Activated CD4-positive, alpha-beta T cell treated with anti-CD3 and anti-CD28 coated beads, Interleukin-2, amount 10 ng/mL, durations not matched to agents 7 days and 5 days (primary cell): ENCODE measurements around the gene SAP30L. TPM values are rescaled to one million over a fixed set of nuclear protein-coding genes. Genes with fewer than 3 reads are reported as not detected.

Source experiments
- CTCF ChIA-PET: fragments of 350-600 bp; sonication (Branson Sonifier 250); formaldehyde crosslinking; loops from one replicate; lab custom pipeline; 2021; ENCODE audit warnings: antibody characterized with exemption; lab: Charles Lee
- POLR2A ChIA-PET: fragments of 350-600 bp; sonication (Branson Sonifier 250); formaldehyde crosslinking; loops from one replicate; lab custom pipeline; 2021; ENCODE audit warnings: antibody characterized with exemption; lab: Charles Lee
- DNase-seq: peaks from one replicate; pipeline ENCODE4 v3.0.0-alpha.2; 2020
- H3K27ac Mint-ChIP-seq: one replicate; pipeline ENCODE4 v1.8.0; 2021; ENCODE audit warnings: mild to moderate bottlenecking, moderate library complexity, mixed read lengths
- H3K27me3 Mint-ChIP-seq: one replicate; pipeline ENCODE4 v1.8.0; 2021; ENCODE audit warnings: mixed read lengths
- H3K36me3 Mint-ChIP-seq: one replicate; pipeline ENCODE4 v1.8.0; 2021; ENCODE audit warnings: low read depth, mixed read lengths
- H3K4me1 Mint-ChIP-seq: one replicate; pipeline ENCODE4 v1.8.0; 2021; ENCODE audit warnings: mixed read lengths
- H3K4me3 Mint-ChIP-seq: one replicate; pipeline ENCODE4 v1.8.0; 2021; ENCODE audit warnings: mild to moderate bottlenecking, moderate library complexity, mixed read lengths
- H3K9me3 Mint-ChIP-seq: one replicate; pipeline ENCODE4 v1.8.0; 2021; ENCODE audit warnings: mixed read lengths
- total RNA-seq, 2 experiments: library from RNA; stranded (reverse); gene quantifications; one replicate each; pipeline ENCODE4 v1.2.3, GENCODE V29; 2021

The SAP30L gene
- total RNA-seq, 2 experiments from 2014 or later, result 46.8 to 47.4 TPM

DNA sequence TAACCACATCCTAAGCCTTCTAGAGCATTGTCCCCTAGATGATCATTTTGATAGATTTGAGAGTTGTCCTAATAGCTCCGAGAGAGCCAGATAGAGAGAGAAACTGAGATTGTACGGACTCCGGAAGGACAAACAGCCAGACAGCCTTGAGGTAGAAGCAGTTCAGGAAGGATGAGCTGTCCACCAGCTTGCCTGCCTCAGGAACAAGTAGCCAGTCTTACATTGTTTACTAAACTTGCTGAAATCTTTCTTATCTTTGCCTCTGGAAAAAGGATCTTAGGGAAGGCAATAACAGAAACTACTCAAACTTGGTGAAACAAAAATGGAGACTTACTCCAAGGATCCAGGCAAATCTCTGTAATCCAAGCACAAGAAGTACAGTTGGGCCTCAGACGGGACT is 39.0 kb upstream of the SAP30L start:
- H3K36me3 Mint-ChIP-seq, result peaks cover 6% of the 10 kb centered on the region
- peaks cover 6% of the 10 kb centered on the region for H3K4me1 Mint-ChIP-seq
- CTCF ChIA-PET, result interaction anchor here (2.6 kb wide), 1 partner anchor 9 kb away, joined by 9 read pairs; no protein-coding TSS in a partner anchor
- H3K27ac Mint-ChIP-seq, result no peak overlapping the region
- DNase-seq, result no peak
- POLR2A ChIA-PET, result no interaction called here
- H3K27me3 Mint-ChIP-seq, result no peaks in the 10 kb centered on the region
- H3K9me3 Mint-ChIP-seq, result no peaks in the 10 kb centered on the region
- H3K4me3 Mint-ChIP-seq, result no peak overlapping the region

DNA sequence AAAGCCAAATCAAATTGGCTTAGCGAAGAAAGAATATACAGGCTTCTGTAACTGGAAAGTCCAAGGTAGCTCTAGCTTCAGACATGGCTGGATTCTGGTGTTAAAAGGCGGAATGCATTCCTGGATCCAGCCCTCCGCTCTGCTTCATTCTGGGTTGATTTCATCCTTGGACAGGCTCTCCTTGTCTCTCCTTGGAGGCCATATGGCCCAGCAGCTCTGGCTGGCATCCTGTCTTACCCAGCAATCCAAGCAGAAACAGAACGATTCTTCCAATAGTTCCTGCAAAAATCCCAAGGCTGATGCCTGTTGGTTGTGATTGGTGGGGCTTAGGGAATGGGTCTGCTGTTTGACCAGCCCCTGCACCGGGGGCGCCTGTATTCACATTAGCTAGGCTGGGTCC is 37.0 kb upstream of the SAP30L start:
- CTCF ChIA-PET, result interaction anchor here (0.6 to 2.6 kb wide), 3 partner anchors 11 to 336 kb away, joined by 3 to 9 read pairs (median 3); no protein-coding TSS in a partner anchor
- H3K36me3 Mint-ChIP-seq, result peaks cover 18% of the 10 kb centered on the region
- POLR2A ChIA-PET, result no interaction called here
- peaks cover 6% of the 10 kb centered on the region for H3K4me1 Mint-ChIP-seq
- no peaks in the 10 kb centered on the region for H3K9me3 Mint-ChIP-seq
- H3K27ac Mint-ChIP-seq, result no peak overlapping the region
- no peaks in the 10 kb centered on the region for H3K27me3 Mint-ChIP-seq
- H3K4me3 Mint-ChIP-seq, result no peak overlapping the region
- no peak for DNase-seq

DNA sequence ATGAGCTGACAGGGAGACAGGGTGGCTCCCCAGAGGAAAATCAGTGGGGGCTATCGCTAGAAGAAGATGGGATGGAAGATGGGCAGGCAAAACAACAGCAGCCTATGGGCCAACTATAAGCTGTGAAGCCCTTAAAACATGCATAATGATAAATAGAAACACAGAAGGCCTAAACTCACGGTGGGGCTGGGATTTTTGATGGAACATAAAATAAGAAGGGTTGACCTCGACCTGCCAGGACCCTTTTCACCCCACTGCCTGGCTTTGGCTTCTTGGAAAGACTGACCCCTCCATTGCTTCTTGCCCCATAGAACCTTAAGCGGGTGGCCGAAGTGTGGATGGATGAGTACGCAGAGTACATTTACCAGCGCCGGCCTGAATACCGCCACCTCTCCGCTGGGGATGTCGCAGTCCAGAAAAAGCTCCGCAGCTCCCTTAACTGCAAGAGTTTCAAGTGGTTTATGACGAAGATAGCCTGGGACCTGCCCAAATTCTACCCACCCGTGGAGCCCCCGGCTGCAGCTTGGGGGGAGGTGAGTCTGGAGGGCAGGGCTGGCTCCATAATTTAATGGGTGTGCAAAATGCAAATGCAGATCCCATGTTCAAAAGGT is 36.5 kb upstream of the SAP30L start:
- H3K36me3 Mint-ChIP-seq, result peaks cover 18% of the 10 kb centered on the region
- no peak overlapping the region for H3K4me3 Mint-ChIP-seq
- no peaks in the 10 kb centered on the region for H3K27me3 Mint-ChIP-seq
- no peak for DNase-seq
- POLR2A ChIA-PET, result no interaction called here
- CTCF ChIA-PET, result no interaction called here
- H3K9me3 Mint-ChIP-seq, result no peaks in the 10 kb centered on the region
- peak overlapping the region; percentile 41 for H3K27ac Mint-ChIP-seq
- H3K4me1 Mint-ChIP-seq, result peaks cover 6% of the 10 kb centered on the region

DNA sequence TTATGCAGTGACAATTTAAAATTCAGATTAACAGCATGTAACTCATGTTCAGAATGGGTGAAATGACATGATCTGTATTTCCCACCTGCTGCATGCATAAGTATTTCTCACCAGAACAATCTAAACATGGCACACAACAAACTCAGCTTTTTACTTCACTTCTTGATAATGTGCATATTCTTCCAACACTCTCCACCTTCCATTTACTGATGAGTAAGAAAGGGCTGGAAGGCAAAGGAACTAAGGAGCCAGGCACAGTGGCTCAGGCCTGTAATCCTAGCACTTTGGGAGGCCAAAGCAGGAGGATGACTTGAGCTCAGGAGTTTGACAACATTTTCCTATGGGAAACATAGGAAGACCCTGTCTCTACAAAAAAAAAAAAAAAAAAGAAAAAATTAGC is 35.8 kb upstream of the SAP30L start:
- CTCF ChIA-PET, result no interaction called here

DNA sequence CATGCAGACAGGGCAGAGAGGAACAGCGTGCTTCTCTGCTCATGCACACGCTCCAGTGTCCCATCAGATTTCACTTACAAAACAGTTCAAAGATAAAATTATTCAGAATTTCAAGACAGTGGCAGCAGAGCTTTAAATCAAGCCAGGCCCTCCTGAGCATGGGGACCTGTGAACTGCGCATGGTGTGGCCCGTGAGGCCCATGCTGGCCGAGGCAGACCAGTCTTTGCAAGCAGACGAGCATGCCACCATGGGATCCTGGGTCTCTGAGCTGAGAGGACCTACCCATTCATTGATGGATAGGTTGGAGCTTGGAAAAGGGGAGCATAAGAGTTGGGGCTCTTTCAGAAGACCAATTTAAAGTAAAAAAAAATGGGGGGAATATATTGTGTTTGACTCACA is 35.0 kb upstream of the SAP30L start:
- H3K27me3 Mint-ChIP-seq, result no peaks in the 10 kb centered on the region
- ChIA-PET CTCF (no interaction called here), POLR2A (no interaction called here)
- peaks cover 22% of the 10 kb centered on the region for H3K36me3 Mint-ChIP-seq
- H3K9me3 Mint-ChIP-seq, result no peaks in the 10 kb centered on the region
- H3K27ac Mint-ChIP-seq, result no peak overlapping the region
- DNase-seq, result no peak
- no peak overlapping the region for H3K4me3 Mint-ChIP-seq
- no peaks in the 10 kb centered on the region for H3K4me1 Mint-ChIP-seq

More for the DNA sequence above, 35.8 kb upstream of the SAP30L start:
- Mint-ChIP-seq H3K27me3 (no peaks in the 10 kb centered on the region), H3K4me1 (peaks cover 6% of the 10 kb centered on the region), H3K9me3 (no peaks in the 10 kb centered on the region), H3K4me3 (no peak overlapping the region), H3K36me3 (peaks cover 19% of the 10 kb centered on the region), H3K27ac (no peak overlapping the region)
- POLR2A ChIA-PET, result no interaction called here
- no peak for DNase-seq

DNA sequence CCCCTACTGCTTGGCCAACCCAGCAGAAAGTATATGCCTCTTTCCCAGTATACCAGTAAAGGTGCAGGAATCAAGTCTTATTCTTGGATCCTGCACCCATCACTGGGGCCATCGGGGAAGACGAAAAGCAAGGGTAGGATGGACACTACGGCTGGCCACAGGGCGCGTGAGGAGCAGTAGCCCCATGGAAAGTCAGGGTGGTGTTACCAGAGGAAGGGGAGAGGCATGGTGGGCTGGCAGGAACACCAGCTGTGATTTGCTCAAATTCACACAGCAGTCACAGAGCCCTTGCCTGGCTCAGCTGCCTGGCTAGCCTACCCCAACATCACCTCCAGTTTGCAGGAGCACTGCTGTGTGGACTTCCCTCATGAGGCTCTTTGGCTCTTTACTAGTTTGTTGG is 34.5 kb upstream of the SAP30L start:
- Mint-ChIP-seq H3K27me3 (no peaks in the 10 kb centered on the region), H3K9me3 (no peaks in the 10 kb centered on the region), H3K4me3 (no peak overlapping the region), H3K36me3 (peaks cover 24% of the 10 kb centered on the region), H3K27ac (no peak overlapping the region), H3K4me1 (no peaks in the 10 kb centered on the region)
- POLR2A ChIA-PET, result no interaction called here
- CTCF ChIA-PET, result no interaction called here
- no peak for DNase-seq

DNA sequence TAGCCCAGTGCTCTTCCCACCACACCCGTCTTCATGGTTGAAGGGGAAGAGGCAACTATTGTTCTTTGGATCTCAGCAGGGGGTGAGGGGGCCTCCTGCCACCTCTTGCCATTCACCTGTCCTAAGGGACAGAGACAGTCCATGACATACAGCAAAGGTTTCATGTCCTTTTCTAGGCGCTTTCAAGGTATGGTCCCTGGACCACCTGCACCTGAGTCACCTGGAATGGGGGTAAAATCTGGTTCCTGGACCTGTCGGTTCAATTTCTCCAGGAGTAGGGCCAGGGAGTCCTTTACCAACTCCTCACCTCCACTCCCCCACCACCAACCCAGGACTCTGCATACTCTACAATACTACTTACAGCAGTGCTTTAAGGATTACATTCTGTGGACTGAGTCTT is 33.5 kb upstream of the SAP30L start:
- no peak for DNase-seq
- no peak overlapping the region for H3K27ac Mint-ChIP-seq
- H3K4me3 Mint-ChIP-seq, result no peak overlapping the region
- CTCF ChIA-PET, result no interaction called here
- H3K27me3 Mint-ChIP-seq, result no peaks in the 10 kb centered on the region
- H3K4me1 Mint-ChIP-seq, result peaks cover 5% of the 10 kb centered on the region
- H3K9me3 Mint-ChIP-seq, result no peaks in the 10 kb centered on the region
- POLR2A ChIA-PET, result no interaction called here
- H3K36me3 Mint-ChIP-seq, result peaks cover 30% of the 10 kb centered on the region

DNA sequence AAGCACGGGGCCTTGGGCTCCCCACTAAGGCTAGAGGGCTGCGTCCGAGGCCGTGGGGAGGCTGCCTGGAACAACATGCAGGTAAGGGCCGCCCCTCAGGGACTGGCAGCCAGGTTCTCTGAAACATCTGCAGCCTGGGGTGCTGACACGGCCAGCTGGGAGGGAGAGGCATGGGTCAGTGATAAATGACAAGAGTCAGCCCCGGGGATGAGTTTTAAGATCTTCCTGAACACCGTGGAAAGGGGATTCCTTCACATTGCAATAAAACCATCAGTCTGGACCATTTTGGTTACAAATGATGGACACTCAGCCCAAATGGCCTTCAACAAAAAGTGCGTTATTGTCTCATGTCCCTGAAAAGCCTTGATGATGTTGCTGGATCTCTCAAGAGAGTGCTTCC is 32.9 kb upstream of the SAP30L start:
- Mint-ChIP-seq H3K4me3 (no peak overlapping the region), H3K36me3 (peaks cover 30% of the 10 kb centered on the region), H3K4me1 (peaks cover 5% of the 10 kb centered on the region), H3K27ac (no peak overlapping the region), H3K27me3 (no peaks in the 10 kb centered on the region), H3K9me3 (no peaks in the 10 kb centered on the region)
- DNase-seq, result no peak
- CTCF ChIA-PET, result no interaction called here
- POLR2A ChIA-PET, result no interaction called here

DNA sequence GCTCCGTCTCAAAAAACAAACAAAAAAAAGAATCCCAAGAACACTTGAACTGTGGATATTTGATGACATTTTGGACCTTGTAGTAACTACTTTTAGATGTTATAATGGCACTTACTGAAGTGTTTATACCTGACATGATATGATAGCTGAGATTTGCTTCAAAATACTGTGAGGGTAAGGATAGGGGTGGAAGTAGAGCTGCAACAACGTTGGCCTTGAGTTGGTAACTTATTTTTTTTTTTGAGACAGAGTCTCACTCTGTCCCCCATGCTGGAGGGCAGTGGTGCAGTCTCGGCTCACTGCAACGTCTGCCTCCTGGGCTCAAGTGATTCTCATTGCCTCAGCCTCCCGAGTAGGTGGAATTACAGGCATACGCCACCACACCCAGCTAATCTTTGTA is 30.7 kb upstream of the SAP30L start:
- peaks cover 35% of the 10 kb centered on the region for H3K36me3 Mint-ChIP-seq

DNA sequence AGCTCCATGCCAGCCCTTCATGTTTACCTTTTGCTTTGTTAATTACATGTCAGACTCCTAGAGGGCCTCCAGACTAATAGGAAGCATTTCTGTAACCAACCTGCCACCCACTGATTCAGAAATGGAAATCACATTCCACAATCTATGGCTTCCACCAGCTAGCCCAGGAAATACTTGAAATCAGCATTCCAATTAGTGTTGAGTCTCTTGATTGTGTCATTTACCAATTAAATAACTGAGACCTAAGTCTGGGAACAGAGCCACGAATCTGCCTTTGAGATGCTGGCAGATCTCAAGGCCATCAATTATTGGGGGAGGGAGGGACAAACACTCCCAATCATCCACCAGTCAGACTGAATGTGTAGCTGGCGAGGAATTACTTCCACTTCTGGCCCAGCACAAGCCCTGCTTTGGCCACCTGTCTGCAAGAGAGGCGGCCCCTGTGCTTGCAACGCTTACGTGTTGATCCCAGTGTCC is 27.4 kb upstream of the SAP30L start:
- CTCF ChIA-PET, result interaction anchor here (1.0 kb wide), 1 partner anchor 26 kb away, joined by 3 read pairs; no protein-coding TSS in a partner anchor
- DNase-seq, result no peak
- peaks cover 38% of the 10 kb centered on the region for H3K36me3 Mint-ChIP-seq
- no peak overlapping the region for H3K27ac Mint-ChIP-seq
- no peak overlapping the region for H3K4me3 Mint-ChIP-seq
- H3K9me3 Mint-ChIP-seq, result peaks cover 3% of the 10 kb centered on the region
- H3K27me3 Mint-ChIP-seq, result no peaks in the 10 kb centered on the region
- H3K4me1 Mint-ChIP-seq, result peaks cover 5% of the 10 kb centered on the region
- POLR2A ChIA-PET, result no interaction called here

More for the DNA sequence above, 30.7 kb upstream of the SAP30L start:
- Mint-ChIP-seq H3K27me3 (no peaks in the 10 kb centered on the region), H3K9me3 (no peaks in the 10 kb centered on the region), H3K4me1 (peaks cover 5% of the 10 kb centered on the region), H3K27ac (no peak overlapping the region), H3K4me3 (no peak overlapping the region)
- POLR2A ChIA-PET, result no interaction called here
- DNase-seq, result no peak
- CTCF ChIA-PET, result interaction anchor here (2.0 kb wide), 1 partner anchor 10 kb away, joined by 8 read pairs; no protein-coding TSS in a partner anchor

DNA sequence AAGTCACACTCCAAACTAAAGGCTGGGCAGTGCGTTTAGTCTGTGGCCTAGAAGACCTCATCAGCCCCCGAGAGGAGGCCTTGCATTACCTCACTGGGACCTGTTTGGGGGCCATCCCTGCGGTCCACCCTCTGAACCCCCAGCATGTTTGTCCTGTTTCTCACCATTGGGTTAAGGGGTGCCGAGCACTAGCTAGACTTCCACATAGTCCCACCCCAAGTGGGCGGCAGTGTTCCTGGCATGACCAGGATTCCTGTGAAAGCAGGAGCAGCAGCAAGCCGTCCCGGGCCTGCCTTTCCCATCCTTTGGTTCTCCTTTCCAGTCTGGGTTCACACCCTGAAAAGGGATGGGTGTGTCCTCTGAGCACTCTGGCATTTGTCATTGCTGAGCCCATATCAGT is 26.6 kb upstream of the SAP30L start:
- CTCF ChIA-PET, result no interaction called here
- no peak for DNase-seq
- peaks cover 5% of the 10 kb centered on the region for H3K4me1 Mint-ChIP-seq
- POLR2A ChIA-PET, result interaction anchor here (0.6 kb wide), 1 partner anchor 15 kb away, joined by 3 read pairs; no protein-coding TSS in a partner anchor
- H3K27ac Mint-ChIP-seq, result no peak overlapping the region
- H3K36me3 Mint-ChIP-seq, result peaks cover 44% of the 10 kb centered on the region
- peaks cover 3% of the 10 kb centered on the region for H3K9me3 Mint-ChIP-seq
- no peaks in the 10 kb centered on the region for H3K27me3 Mint-ChIP-seq
- H3K4me3 Mint-ChIP-seq, result no peak overlapping the region

DNA sequence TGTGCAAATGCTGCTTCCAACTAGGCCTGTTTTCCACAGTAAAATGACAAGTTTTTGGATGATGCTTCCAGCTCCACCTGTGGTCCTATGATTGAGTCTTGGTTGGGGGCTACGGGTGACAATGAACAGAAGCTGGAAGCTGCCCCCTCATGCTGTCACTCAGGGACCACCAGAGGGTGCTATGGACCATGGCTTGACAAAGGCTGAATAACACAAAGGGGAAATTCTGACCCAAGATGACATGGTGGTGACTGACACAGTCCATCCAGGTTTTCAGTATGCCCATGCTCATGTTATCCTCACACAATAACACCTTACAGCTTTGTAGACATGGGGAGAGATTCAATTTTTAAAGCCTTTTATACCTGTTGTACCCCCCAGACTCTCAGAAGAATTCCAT is 23.9 kb upstream of the SAP30L start:
- H3K27me3 Mint-ChIP-seq, result no peaks in the 10 kb centered on the region
- peaks cover 36% of the 10 kb centered on the region for H3K36me3 Mint-ChIP-seq
- POLR2A ChIA-PET, result no interaction called here
- peaks cover 3% of the 10 kb centered on the region for H3K9me3 Mint-ChIP-seq
- CTCF ChIA-PET, result interaction anchor here (0.6 to 2.5 kb wide), 5 partner anchors 15 to 350 kb away, joined by 3 to 9 read pairs (median 4); no protein-coding TSS in a partner anchor
- H3K4me3 Mint-ChIP-seq, result no peak overlapping the region
- peaks cover 2% of the 10 kb centered on the region for H3K4me1 Mint-ChIP-seq
- DNase-seq, result no peak
- no peak overlapping the region for H3K27ac Mint-ChIP-seq

DNA sequence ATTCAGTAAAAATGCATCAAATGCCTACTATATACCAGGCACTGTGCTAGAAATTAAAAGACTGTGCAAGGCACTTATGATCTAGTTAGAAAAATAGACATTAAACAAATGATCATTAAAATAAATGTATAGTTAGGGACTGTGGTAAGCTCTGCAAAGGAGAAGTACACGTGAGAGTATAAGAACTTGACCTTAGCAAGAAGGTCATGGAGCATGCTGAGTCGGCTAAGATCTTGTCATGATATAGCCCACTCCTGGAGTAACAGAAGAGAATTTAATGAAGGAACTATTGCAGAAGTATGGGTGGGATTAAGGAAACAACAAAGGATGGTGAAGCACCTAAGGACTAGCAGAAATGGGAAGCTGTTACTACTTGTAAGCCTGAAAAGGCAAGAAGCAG is 23.5 kb upstream of the SAP30L start:
- no peak for DNase-seq
- H3K36me3 Mint-ChIP-seq, result peaks cover 35% of the 10 kb centered on the region
- POLR2A ChIA-PET, result no interaction called here
- H3K4me1 Mint-ChIP-seq, result peaks cover 2% of the 10 kb centered on the region
- CTCF ChIA-PET, result interaction anchor here (0.6 to 2.5 kb wide), 4 partner anchors 15 to 350 kb away, joined by 3 to 9 read pairs (median 4); no protein-coding TSS in a partner anchor
- H3K27ac Mint-ChIP-seq, result no peak overlapping the region
- H3K9me3 Mint-ChIP-seq, result peaks cover 3% of the 10 kb centered on the region
- no peaks in the 10 kb centered on the region for H3K27me3 Mint-ChIP-seq
- no peak overlapping the region for H3K4me3 Mint-ChIP-seq
